Stimulated activated naive CD4-positive, alpha-beta T cell treated with Interleukin-2 at 50 U/mL for 16 hours (primary cell): Measurements from ENCODE around the gene RMND5A.

Source experiments
- DNase-seq: peaks from one replicate; lab custom pipeline; 2025; lab: John Stamatoyannopoulos, UW

The RMND5A gene

DNA sequence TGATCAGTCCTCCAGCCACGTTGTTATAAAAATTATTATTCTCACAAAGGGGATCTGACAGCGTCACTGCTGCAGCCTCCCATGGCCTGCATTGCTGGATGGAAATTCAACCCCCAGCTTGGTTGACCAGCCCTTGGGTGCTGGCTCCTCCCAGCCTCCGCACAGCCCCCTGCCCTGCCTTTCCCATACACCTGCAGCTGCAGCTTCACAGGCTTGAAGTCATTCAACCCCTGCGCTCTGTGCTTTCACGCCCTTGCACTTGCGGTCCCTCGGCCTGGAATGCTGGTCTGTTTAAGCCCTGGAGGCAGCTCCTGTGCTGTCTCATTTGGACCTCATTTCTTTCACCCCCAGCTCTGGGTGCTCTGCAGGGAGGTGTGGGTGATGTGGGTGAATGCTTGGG is 71.5 kb downstream of the RMND5A start:
- DNase-seq, result no peak

GRCh38 chr2:86793752-86794151 is 73.7 kb downstream of the RMND5A start:
- DNase-seq, result no peak

- DNase-seq, result no peak
Observed at GRCh38 chr2:86794861-86795260, 74.8 kb downstream of the RMND5A start.

DNA sequence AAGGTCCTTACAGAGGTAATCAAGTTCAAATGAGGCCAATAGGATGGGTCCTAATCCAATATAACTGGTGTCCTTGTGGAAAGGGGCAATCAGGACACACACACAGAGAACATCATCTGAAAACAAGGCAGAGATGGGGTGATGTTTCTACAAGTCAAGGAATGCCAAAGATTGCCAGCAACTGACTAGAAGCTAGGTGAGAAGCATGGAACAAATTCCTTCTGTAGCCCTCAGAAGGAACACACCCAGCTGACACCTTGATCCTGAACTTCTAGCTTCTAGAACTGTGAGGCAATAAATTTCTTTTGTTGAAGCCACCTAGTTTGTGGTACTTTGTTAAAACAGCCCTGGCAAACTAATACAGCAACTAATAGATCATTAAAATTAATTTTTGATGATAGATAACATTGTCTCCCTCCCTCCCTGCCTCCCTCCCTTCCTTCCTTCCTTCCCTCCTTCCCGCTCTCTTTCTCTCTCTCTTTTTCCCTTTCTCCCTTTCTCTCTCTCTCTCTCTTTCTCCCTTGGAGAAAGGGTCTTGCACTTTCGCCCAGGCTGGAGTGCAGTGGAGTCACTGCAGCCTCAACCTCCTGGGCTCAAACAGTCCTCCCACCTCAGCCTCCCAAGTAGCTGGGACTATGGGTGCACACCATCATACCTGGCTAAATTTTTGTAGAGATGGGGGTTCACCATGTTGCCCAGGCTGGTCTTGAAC is 80.9 kb downstream of the RMND5A start:
- no peak for DNase-seq

DNA sequence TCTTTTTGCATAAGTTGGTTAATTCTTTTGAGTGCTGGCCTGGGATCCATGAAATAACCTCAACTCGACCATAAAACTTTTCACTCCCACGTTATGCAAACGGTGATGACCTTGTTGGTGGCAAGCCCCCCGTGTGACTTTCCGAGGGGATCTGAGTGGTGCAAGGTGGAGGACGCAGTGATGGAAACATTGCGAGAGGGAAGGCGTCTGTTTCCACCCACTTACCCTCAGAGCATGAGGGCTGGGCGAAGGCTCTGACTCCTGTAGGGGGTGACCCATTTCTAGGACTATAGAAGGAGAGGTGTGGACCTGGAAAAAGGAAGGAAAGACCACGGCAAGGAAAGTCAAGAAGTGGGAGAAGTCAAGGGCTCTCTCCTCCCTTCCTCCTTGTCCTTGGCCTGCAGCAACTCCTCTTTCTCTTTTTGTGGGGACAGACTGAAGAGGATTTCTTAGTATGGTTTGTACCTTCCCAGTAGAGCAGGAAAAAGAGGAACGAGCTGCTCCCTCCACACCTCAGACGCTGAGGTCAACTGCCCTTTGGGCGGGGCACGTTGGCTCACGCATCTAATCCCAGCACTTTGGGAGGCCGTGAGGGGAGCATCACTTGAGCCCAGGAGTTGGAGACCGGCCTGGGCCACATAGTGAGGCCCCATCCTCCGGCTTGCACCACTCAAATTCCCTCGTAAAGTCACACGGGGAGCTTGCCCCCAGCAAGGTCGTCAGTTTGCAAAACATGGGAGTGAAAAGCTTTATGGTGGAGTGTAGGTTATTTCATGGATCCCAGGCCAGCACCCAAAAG is 86.2 kb downstream of the RMND5A start:
- DNase-seq, result no peak

DNA sequence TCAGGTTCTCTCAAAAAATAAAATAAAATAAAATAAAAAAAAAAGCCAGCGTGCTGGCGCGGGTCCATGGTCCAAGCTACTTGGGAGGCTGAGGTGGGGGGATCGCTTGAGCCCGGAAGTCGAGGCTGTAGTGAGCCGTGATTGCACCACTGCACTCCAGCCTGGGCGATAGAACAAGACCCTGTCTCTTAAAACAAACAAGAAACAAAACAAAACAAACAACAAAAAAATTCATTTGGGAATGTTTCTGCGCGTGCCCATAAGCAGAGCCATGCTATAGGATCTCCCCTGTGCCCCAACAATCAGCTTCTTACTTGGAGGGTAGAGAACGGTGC is 87.0 kb downstream of the RMND5A start:
- no peak for DNase-seq

DNA sequence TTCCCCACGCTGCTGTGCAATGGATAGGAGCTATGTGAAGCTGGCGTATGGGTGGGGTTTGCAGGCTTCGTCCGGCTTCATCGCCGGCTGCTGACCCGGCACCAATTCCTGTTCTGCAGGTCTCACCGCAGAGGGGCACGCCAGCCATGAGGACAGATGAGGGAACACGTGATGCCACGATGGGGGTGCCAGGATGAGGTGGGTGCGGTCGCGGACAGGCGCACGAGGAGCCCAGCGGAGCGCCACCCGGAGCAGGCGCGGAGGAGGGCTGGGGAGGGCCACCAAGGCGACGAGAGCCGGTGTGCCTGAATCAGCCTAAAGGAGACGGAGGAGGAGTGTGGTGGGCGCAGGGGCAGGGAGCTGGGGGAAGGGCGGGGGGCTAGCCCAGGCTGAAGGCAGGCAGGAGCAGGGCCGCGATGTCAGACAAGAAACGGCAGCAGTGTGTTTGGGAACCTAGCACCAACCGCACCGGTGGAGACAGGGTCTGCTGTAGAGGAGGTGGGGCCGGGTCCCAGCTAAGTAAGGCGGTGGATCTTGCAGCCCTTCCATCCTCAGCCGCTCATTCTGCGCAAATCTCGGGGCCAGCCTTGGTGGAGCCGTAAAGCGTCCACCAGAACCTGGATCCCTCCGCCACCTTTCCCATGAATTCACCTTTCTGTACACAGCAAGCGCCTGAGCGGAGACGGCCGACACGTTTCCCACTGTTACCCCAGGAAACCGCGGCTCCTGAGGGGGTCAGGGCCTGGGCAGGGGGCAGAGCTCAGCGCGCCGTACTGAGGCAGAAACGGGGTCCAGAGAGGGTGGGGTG is 87.6 kb downstream of the RMND5A start:
- DNase-seq, result no peak

- peak; percentile 84 for DNase-seq
Observed at GRCh38 chr2:86808315-86809161, 88.4 kb downstream of the RMND5A start.

DNA sequence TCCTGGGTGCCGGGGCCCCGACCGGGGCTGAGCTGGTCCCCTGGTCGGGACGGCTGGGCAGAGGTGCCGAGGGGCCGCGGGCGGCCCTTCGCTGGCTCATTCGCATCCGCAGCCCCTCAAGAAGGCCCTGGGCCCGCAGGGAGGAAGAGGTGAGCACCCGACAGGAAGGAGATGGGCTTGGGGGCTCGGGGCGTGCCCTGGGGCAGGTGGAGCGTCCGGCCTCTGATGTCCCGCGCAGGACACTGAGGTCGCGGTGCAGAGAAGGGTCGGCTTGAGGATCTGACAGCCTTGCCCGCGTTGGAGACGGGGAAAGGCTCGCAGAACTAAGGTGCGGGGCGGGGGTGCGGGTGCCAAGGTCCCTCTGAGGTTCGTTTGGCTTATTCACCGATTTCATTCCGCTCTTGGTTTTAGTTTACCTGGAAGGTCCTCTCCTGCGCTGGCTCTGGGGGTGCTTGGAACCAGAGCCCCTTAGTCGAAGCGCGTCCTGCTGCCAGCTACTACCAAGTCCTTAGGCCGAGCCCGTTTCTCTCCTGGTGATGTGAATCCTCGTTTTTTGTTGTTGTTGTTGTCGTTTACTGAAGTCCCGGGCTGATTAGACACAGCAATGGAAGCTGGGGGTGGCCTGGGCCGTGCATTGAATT is 89.5 kb downstream of the RMND5A start:
- DNase-seq, result no peak

GRCh38 chr2:86815611-86816010 is 95.5 kb downstream of the RMND5A start:
- no peak for DNase-seq

GRCh38 chr2:86818114-86818801 is 98.2 kb downstream of the RMND5A start:
- DNase-seq, result no peak

DNA sequence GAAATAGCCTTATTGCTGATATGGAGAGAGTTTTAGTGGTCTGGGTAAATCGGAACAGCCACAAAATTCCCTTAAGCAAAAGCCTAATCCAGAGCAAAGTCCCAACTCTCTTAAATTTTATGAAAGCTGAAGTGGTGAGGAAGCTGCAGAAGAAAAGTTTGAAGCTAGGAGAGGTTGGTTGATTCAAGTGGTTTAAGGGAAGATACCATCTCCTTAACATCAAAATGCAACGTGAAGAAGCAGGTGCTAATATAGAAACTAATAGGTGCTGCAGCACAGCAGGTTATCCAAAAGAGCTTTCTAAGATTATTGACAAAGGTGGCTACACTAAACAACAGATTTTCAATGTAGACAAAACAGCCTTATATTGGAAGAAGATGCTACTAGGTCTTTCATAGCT is 98.9 kb downstream of the RMND5A start:
- no peak for DNase-seq

GRCh38 chr2:86821306-86821705 is 101.2 kb downstream of the RMND5A start:
- no peak for DNase-seq

GRCh38 chr2:86821842-86822241 is 101.8 kb downstream of the RMND5A start:
- no peak for DNase-seq

DNA sequence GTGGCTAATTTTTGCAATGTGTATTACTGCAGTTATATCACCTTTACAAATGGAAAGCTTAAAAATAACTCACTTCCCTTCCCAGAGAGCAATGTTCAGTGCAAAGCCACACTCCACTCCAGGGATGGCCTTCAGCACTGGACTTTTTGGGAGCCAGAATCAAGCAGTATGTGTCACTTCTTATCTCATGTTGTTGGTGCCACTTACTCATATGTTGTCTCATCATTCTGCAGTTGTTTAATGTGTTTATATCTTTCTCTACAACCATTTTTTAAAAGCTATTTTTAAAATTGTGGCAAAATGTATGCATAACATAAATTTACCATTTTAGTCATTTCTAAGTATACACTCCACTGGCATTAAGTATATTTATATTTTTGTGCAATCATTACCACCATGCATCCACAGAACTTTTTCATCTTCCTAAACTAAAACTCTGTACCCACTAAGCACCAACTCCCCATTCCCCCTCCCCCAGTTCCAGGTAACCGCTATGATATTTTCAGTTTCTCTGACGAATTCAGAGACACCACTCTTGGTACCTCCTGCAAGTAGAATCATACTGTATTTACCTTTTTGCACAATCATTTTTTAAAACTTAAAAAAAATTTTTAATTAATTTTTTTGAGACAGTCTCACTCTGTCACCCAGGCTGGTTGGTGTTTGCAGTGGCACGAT is 102.7 kb downstream of the RMND5A start:
- no peak for DNase-seq

- no peak for DNase-seq
Observed at GRCh38 chr2:86825036-86825692, 105.1 kb downstream of the RMND5A start.

- no peak for DNase-seq
Observed at GRCh38 chr2:86825693-86826381, 105.7 kb downstream of the RMND5A start.

GRCh38 chr2:86826951-86827350 is 106.9 kb downstream of the RMND5A start:
- DNase-seq, result no peak
